Measurements from ENCODE around the gene CTDSPL. TPM values are rescaled to one million over a fixed set of nuclear protein-coding genes. Genes with fewer than 3 reads are reported as not detected.

CTDSPL gene
- total and polyA plus RNA-seq, 10 of the 15 experiments (the other 5 are each of a cell fraction or from before 2014, with no cell fraction given), result 0.05 to 0.51 (median 0.18) TPM; not detected in 6

DNA sequence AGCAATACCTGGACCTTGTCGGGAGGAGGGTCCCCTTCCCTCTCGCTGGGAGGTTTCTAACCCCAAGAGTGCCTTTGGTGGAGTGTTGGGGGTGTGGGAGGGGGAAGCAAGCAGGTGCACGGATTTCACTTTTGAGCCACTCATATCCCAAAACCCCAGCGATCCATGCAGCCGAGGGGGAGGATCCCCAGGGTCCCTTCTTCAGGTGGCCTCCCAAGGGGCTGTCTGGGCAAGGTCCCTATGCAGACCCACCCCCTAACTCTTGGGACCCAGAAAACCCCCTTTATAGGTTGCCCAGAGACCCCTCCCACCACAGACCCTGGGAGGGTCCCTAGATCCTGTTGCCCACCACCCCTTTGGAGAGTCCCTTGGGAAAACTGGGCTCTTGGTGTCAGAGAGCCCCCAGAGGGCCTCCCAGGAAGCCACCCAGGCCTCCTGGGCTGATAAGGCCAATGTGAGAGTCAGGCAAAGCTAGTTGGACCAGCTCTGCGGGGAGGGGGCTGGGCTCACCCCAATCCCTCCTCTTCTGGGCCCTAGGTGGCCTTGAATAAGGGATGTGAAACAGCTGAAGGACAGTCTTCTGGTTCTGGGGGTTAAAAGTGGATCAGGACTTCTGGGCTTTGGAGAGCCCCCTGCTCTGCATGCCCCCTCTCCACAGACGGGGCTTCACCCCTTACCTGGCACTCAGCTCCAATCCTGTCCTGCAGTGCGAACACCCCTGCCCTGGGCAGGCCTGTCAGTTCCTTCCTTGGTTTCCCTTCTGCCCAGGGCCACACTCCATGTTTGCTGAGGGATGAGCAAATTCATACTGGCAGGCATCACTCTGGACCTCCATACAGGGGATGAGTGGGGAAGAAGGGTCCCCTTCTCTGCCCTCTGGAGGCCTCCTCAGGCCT is 168.7 kb downstream of the CTDSPL start:
- Histone ChIP-seq H3K9me3 (replicated peaks; ENCODE audit: control insufficient read depth, insufficient read depth, low read length) (no peaks in the 10 kb centered on the region), H3K27ac (ENCODE audit: control insufficient read depth, insufficient read depth) (no peak overlapping the region), H4K20me1 (ENCODE audit: control insufficient read depth, insufficient read depth) (no peaks in the 10 kb centered on the region), H3K4me1 (ENCODE audit: control insufficient read depth, insufficient read depth, low read length) (no peaks in the 10 kb centered on the region), H3K36me3 (ENCODE audit: control insufficient read depth in 2 of 2, insufficient read depth in 2 of 2, low read length in 1 of 2) (no peaks in the 10 kb centered on the region), H3K4me2 (ENCODE audit: control insufficient read depth, insufficient read depth) (no peak overlapping the region), H3K27me3 (replicated peaks in 1 of 2; ENCODE audit: control insufficient read depth in 2 of 2, insufficient read depth in 2 of 2, low read length in 1 of 2) (peaks cover 8 to 17% of the 10 kb centered on the region in 2 experiments), H3K4me3 (no peak overlapping the region), H2AFZ (ENCODE audit: control insufficient read depth, low read depth, low read length) (no peak overlapping the region), H3K79me2 (ENCODE audit: control insufficient read depth, insufficient read depth, low read length) (no peaks in the 10 kb centered on the region), H3K9ac (ENCODE audit: control insufficient read depth, insufficient read depth, low read length) (no peak overlapping the region)
- ATAC-seq, result no peak; the same call in 2 of the 3 replicates
- DNase-seq (ENCODE audit: low read depth, low spot score), result no peak
- POLR2A ChIA-PET, result no interaction called here
- FAIRE-seq, result no peak
- in situ Hi-C loops (cut with MboI), result no loop called here
- SMC1A ChIA-PET (ENCODE audit: uncharacterized antibody, unreplicated experiment), result no interaction called here
- TF ChIP-seq DPF2 (IDR thresholded peaks at IDR 0.05), result no peak
- no peak for TF ChIP-seq MTA2 (IDR thresholded peaks at IDR 0.05; ENCODE audit: low read depth)
- TF ChIP-seq WRNIP1 (IDR thresholded peaks at IDR 0.05; ENCODE audit: borderline replicate concordance, low read depth, low read length), result no peak
- TF ChIP-seq RUNX3 (IDR thresholded peaks at IDR 0.05; ENCODE audit: low read length), result no peak
- TF ChIP-seq MEF2A (IDR thresholded peaks at IDR 0.05; ENCODE audit: insufficient read depth, low read depth, low read length), result no peak
- CTCF ChIA-PET, result no interaction called here
- intact Hi-C loops (cut with micrococcal nuclease; ENCODE audit: unreplicated experiment), result no loop called here
- RAD21 ChIA-PET (ENCODE audit: unreplicated experiment), result no interaction called here
- WGBS (ENCODE audit: insufficient coverage, insufficient replicate concordance, low lambda C conversion rate, missing lambda C conversion rate), result 13% methylated on average over 8 of the region's 8 CpGs
- BruUV-seq (replicated peaks), result no TSS peak

All from GM12878 (cell line).